T-helper 2 cell treated with Interferon-gamma antibody and Interleukin-4, amounts not matched to agents 5 μg/mL and 100 μg/mL, for 36 hours (primary cell): Measurements from ENCODE around the gene CCDC197.

ENCODE experiments used
- DNase-seq: peaks from one replicate; pipeline ENCODE4 v3.0.0; 2021; ENCODE audit warnings: low spot score
- H3K27ac Mint-ChIP-seq: one replicate; pipeline ENCODE4 v1.8.0; 2021; ENCODE audit warnings: mild to moderate bottlenecking, mixed read lengths
- H3K27me3 Mint-ChIP-seq: one replicate; pipeline ENCODE4 v1.8.0; 2021; ENCODE audit warnings: low read depth, mixed read lengths
- H3K36me3 Mint-ChIP-seq: one replicate; pipeline ENCODE4 v1.8.0; 2021; ENCODE audit warnings: low read depth, mixed read lengths
- H3K4me1 Mint-ChIP-seq: one replicate; pipeline ENCODE4 v1.8.0; 2021; ENCODE audit warnings: low read depth, mixed read lengths
- H3K4me3 Mint-ChIP-seq: one replicate; pipeline ENCODE4 v1.8.0; 2022; ENCODE audit warnings: mild to moderate bottlenecking, moderate library complexity, mixed read lengths
- H3K9me3 Mint-ChIP-seq: one replicate; pipeline ENCODE4 v1.8.0; 2021; ENCODE audit warnings: mixed read lengths

The CCDC197 gene

DNA sequence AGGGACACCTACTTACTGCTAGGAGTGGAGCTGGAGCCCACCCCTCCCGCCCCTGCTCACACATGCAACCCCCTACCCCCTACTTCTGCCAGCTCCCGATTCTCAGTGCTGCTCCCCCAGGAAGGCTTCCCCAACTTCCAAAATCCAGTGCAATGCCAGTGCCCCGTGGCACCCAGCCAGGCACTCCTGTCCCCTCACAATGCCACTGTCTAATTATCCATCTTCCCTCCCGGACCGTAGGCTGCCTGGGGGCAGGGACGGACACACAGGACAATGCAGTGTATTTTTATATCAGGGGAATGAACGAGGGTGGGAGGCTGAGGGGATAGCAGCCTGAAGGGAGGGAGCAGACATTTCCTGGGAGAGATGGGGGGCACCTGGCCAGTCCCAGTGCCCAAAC is 41.4 kb downstream of the CCDC197 start:
- no peak for DNase-seq
- Mint-ChIP-seq H3K9me3 (no peaks in the 10 kb centered on the region), H3K27ac (no peak overlapping the region), H3K27me3 (no peaks in the 10 kb centered on the region), H3K4me3 (no peak overlapping the region), H3K36me3 (no peaks in the 10 kb centered on the region), H3K4me1 (peaks cover 3% of the 10 kb centered on the region)

DNA sequence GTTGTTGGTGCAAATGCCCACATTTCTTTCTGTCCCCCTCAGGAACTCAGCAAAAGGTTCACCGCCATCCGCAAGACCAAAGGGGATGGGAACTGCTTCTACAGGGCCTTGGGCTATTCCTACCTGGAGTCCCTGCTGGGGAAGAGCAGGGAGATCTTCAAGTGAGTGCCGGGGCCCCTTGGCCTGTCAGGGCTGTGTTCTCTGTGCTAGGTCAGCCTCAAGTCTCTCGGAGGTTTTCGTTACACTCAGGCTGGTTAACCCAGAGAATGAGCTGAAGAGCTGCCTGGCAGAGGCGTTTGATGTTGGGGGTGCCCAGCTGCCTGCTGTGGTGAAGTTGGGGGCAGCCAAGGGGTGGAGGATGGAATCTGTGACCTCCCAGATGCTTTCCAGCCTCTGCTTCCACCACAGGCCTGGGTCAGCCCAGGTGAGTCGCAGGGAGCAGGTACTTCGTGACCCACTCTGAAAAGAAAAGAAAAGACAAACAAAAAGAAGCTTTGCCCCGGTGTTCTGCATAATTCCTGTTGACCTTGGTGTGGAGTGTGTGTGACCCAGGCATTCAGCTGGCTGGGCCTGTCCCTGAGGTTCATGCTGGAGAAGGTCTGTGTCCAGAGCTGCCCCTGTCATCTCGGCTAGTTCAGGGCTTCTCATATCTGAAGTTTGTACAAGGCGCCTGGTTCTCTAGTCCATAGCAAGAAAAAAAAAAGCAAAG is 42.0 kb downstream of the CCDC197 start:
- Mint-ChIP-seq H3K4me1 (peaks cover 3% of the 10 kb centered on the region), H3K36me3 (no peaks in the 10 kb centered on the region), H3K27ac (no peak overlapping the region), H3K9me3 (no peaks in the 10 kb centered on the region), H3K4me3 (no peak overlapping the region), H3K27me3 (no peaks in the 10 kb centered on the region)
- no peak for DNase-seq

- Mint-ChIP-seq H3K27me3 (no peaks in the 10 kb centered on the region), H3K36me3 (peaks cover 5% of the 10 kb centered on the region), H3K27ac (no peak overlapping the region), H3K4me3 (no peak overlapping the region), H3K9me3 (no peaks in the 10 kb centered on the region), H3K4me1 (peaks cover 3% of the 10 kb centered on the region)
- DNase-seq: no peak
Observed at GRCh38 chr14:94040247-94040646, 43.1 kb downstream of the CCDC197 start.

DNA sequence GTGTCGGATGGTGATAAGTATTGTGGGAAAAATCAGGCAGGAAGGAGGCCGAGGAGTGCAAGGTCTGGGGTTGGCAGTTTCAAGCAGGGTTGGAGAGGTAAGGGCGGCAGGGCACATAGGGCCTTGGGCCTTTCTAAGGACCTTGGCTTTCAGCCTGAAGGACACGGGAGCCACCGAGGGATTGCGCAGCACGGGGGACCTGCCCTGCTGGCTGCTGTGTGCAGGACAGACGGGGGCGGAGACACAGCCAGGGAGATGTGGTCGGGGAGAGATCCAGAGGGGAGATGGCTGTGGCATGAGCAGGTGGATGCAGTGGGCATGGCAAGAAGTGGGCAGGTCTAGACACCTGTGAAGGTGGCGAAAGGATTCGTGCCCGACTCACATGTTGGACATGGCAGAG is 43.7 kb downstream of the CCDC197 start:
- Mint-ChIP-seq H3K27ac (no peak overlapping the region), H3K4me3 (no peak overlapping the region), H3K36me3 (peaks cover 5% of the 10 kb centered on the region), H3K9me3 (no peaks in the 10 kb centered on the region), H3K4me1 (peaks cover 3% of the 10 kb centered on the region), H3K27me3 (no peaks in the 10 kb centered on the region)
- no peak for DNase-seq

- peaks cover 5% of the 10 kb centered on the region for H3K36me3 Mint-ChIP-seq
- H3K9me3 Mint-ChIP-seq: no peaks in the 10 kb centered on the region
- H3K27me3 Mint-ChIP-seq: no peaks in the 10 kb centered on the region
- H3K27ac Mint-ChIP-seq: no peak overlapping the region
- no peak overlapping the region for H3K4me3 Mint-ChIP-seq
- no peak for DNase-seq
- peaks cover 1% of the 10 kb centered on the region for H3K4me1 Mint-ChIP-seq
Observed at GRCh38 chr14:94041551-94042346, 44.6 kb downstream of the CCDC197 start.

DNA sequence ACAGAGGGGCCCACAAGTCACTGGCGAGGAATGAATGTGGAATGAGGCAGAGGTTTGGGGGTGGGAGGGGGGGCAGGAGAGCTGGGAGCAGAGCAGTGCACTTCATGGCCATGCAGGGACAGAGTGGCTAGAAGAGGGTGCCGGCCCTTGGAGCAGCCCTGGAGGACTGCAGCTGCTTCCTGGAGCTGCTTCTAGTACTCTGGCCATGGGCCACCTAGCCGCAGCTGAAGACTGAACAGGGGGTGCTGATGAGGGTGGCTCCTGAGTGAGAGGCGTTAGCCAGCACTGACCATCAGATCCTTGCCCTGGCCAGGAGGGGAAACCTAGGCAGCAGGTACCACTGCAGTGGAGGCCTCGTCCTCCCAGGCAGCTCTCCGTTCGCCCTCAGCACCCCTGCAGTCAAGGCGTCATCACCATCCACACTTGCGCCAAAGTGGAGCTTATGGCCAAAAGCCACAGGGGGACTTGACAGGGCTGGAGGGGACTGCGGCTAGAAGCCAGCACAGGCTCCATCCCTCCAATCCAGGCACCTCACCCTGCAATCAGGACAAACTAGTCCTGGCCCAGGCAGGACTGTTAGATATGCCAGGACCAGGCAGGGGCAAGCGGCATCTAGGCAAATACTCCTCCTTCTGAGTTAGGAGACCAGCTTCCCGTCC is 45.5 kb downstream of the CCDC197 start:
- Mint-ChIP-seq H3K36me3 (peaks cover 11% of the 10 kb centered on the region), H3K27ac (no peak overlapping the region), H3K4me3 (no peak overlapping the region), H3K27me3 (no peaks in the 10 kb centered on the region), H3K9me3 (no peaks in the 10 kb centered on the region), H3K4me1 (no peaks in the 10 kb centered on the region)
- no peak for DNase-seq

DNA sequence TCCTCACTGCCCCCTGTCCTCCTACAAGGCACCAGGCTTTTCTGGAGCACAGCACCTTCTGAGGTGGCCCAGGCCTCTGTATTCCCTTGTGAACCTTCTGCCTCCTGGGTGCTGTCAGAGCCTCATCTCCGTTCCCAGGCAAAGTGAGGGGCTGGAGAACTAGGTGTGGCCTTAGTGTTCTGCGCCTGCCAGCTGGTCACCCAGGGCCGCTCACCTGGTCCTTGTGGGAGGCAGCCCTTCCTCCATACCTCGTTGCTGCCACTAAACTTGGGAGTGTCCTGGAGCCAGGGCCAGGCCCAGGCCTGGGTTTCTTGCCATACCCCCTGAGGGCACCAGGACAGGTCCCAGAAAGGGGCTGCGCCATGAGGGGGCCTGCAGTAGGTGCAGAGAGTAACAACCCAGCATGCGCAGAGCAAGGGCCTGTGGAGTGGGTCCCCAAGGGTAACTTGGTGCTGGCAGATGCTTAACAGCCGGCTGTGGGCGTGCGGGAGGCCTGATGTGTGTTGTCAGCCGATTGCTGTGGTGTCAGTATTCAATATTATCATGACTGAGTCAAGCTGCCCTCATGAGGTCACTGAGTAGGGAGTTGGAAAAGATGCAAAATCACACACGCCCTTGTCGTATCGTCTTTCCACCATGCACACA is 46.1 kb downstream of the CCDC197 start:
- H3K27me3 Mint-ChIP-seq: no peaks in the 10 kb centered on the region
- H3K36me3 Mint-ChIP-seq: peaks cover 13% of the 10 kb centered on the region
- no peaks in the 10 kb centered on the region for H3K4me1 Mint-ChIP-seq
- no peaks in the 10 kb centered on the region for H3K9me3 Mint-ChIP-seq
- no peak overlapping the region for H3K27ac Mint-ChIP-seq
- no peak for DNase-seq
- H3K4me3 Mint-ChIP-seq: no peak overlapping the region

- H3K36me3 Mint-ChIP-seq: peaks cover 17% of the 10 kb centered on the region
Observed at GRCh38 chr14:94043756-94044475, 46.8 kb downstream of the CCDC197 start.

GRCh38 chr14:94044476-94045091 is 47.5 kb downstream of the CCDC197 start:
- no peaks in the 10 kb centered on the region for H3K4me1 Mint-ChIP-seq
- DNase-seq: no peak
- no peaks in the 10 kb centered on the region for H3K9me3 Mint-ChIP-seq
- H3K27me3 Mint-ChIP-seq: no peaks in the 10 kb centered on the region
- H3K27ac Mint-ChIP-seq: no peak overlapping the region
- no peak overlapping the region for H3K4me3 Mint-ChIP-seq
- H3K36me3 Mint-ChIP-seq: peaks cover 17% of the 10 kb centered on the region

More at GRCh38 chr14:94043756-94044475, 46.8 kb downstream of the CCDC197 start:
- H3K9me3 Mint-ChIP-seq: no peaks in the 10 kb centered on the region
- H3K27me3 Mint-ChIP-seq: no peaks in the 10 kb centered on the region
- no peak overlapping the region for H3K4me3 Mint-ChIP-seq
- no peak overlapping the region for H3K27ac Mint-ChIP-seq
- DNase-seq: no peak
- H3K4me1 Mint-ChIP-seq: no peaks in the 10 kb centered on the region

- Mint-ChIP-seq H3K36me3 (peaks cover 20% of the 10 kb centered on the region), H3K9me3 (no peaks in the 10 kb centered on the region), H3K4me1 (no peaks in the 10 kb centered on the region), H3K27ac (no peak overlapping the region), H3K4me3 (no peak overlapping the region), H3K27me3 (no peaks in the 10 kb centered on the region)
- no peak for DNase-seq
Observed at GRCh38 chr14:94045101-94045500, 48.0 kb downstream of the CCDC197 start.

GRCh38 chr14:94045563-94046345 is 48.7 kb downstream of the CCDC197 start:
- H3K36me3 Mint-ChIP-seq: peaks cover 26% of the 10 kb centered on the region
- no peak overlapping the region for H3K4me3 Mint-ChIP-seq
- no peaks in the 10 kb centered on the region for H3K4me1 Mint-ChIP-seq
- DNase-seq: no peak
- H3K27ac Mint-ChIP-seq: no peak overlapping the region
- H3K27me3 Mint-ChIP-seq: no peaks in the 10 kb centered on the region
- no peaks in the 10 kb centered on the region for H3K9me3 Mint-ChIP-seq

DNA sequence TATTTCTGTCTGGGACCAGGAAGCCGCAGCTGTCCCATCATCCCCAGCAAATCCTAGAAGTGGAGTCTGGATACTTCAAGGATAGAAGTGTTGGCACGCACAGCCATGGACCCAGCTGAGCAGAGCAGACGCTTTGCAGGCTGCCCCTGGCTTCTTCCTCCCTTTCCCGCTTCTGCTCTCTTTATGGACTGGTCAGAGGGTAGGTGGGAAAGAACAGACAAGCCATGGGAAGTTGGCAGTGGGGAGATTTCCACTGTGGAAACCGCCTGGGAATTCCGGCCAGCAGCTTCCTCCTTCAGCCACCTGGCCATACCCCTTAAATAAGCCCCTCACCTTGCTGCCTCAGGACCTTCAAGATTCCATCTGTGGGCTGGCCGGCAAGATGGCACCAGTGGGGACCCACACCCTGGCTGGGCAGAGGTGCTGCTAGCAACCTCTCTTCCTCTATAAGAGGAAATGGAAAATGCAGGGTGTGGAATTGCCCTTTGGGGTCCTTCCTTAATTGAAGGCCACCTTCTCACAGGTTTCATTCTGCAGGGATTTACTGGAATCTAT is 49.7 kb downstream of the CCDC197 start:
- H3K4me3 Mint-ChIP-seq: no peak overlapping the region
- H3K27ac Mint-ChIP-seq: no peak overlapping the region
- no peaks in the 10 kb centered on the region for H3K27me3 Mint-ChIP-seq
- H3K4me1 Mint-ChIP-seq: no peaks in the 10 kb centered on the region
- DNase-seq: no peak
- H3K36me3 Mint-ChIP-seq: peaks cover 35% of the 10 kb centered on the region
- H3K9me3 Mint-ChIP-seq: no peaks in the 10 kb centered on the region
